Hypothalamus (tissue), 51 donors: ENCODE data around the gene KLHL26.

Experiments
- DNase-seq, 51 donors: peaks; one replicate each; lab custom pipeline; 2025; lab: John Stamatoyannopoulos, UW

KLHL26 gene

DNA sequence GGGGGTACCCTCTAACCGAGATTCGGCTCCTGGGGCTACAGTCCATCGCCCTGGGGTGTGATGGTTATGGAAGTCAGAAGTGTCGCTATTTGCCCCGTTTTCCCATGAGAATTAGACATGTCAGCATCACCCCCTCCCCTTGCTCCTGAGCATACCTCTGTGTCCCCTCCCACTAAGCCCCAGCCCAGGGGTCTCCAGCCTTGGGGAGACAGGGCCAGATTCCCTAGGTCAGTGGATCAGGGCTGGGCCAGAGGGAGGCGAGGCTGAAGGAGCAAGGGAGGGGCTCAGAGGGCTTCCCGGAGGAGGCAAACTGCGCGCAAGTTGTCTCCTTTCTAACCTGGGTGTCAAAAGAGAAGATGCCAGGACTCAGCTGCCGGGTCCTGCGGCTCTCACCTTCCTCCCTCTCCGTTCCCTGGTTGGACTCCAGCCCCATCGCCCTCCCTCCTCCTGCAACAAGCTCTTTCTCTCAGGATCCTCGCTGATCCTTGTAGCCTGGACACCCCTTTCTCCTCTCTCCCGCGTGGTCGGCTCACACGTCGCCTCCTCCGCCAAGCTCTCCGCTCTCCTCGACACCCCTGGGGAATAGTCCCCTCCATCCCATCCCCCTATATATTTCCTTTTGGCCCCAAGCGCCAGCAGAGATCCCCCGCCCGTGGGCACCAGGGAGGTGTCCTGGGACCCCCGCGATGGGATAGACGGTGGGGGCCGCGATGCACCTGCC is 24.6 kb upstream of the KLHL26 start:
- peak in 2 of 51 donors; percentile 50 to 51 for DNase-seq

DNA sequence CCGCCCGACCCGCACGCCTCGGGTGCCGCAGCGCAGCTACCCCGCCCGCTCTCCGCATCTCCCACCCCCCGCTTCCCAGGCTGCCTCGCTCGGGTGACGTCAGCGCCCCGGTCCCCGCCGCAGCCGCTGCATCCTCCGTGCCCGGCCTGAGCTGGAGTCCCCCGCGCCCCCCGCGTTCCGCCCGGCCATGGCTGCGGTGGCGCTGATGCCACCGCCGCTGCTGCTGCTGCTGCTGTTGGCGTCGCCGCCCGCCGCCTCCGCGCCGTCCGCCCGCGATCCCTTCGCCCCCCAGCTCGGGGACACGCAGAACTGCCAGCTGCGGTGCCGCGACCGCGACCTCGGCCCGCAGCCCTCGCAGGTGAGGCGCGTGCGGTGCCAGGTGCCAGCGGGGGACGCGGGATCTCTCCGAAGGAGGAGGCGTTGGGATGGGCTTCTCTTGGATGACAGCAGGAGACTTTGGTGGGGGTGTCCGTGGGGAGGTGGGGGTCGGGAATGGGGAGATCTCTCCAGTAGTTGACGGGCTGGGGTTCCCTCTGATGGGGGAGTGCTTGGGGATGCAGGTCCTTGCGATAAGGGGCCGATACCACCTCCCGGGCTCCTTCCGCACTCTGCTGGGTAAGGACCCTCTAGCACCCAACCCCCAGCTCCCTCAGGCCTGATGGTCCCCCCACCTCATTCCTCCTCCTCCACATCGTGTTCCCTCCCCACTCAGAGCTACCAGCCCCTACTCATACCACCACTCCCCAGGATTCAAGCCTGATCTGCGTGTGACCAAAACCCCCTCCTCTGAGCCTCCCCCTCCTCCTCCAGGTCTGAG is 23.8 kb upstream of the KLHL26 start, which contains the start of gene TMEM59L:
TSS of gene TMEM59L (plus strand) at position 99 of the 817 bp plus-strand sequence. CDS start at position 188, 89 bp downstream.
- peak in 42 of 51 donors; percentile 8 to 77 (median 43) for DNase-seq

DNA sequence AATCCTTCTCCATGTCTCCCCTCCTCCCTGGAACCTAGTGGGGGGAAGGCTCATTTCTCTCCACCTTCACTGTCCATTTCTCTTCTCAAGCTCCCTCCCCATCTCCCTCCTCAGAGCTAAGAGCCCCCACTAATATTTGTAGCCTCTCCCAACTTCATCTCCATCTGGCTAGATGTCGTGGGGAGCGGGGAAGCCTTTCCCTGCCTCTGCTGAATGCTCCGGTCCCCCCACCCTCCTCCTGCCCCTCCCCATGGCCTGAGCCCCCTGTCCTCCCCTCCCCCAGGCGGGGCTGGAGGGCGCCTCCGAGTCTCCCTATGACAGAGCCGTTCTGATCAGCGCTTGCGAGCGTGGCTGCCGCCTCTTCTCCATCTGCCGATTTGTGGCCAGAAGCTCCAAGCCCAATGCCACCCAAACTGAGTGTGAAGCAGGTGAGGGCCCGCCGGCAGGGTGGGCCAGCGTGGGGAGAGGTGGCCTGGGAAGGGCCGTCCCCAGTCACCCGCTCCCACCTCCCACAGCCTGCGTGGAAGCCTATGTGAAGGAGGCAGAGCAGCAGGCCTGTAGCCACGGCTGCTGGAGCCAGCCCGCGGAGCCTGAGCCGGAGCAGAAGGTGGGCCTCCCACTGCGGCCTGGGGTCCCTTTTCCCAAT is 23.1 kb upstream of the KLHL26 start:
- DNase-seq = peak in 4 of 51 donors; percentile 5 to 36 (median 21)

DNA sequence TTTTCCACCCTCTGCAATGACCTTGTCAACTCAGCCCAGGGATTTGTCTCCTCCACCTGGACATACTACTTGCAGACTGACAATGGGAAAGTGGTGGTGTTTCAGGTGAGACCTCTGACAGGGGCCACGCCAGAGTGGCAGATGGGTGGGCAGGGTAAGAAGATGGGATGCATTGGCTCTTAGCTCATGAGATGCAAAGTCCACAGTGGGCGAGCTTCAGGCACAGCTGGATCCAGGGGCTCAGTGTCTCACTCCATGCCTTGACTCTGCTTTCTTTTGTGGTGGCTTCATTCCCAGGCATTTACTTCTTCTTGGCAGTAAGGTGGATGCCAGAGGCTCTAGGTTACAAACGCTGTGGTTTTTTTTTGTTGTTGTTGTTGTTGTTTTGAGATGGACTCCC is 20.8 kb upstream of the KLHL26 start:
- no peak for DNase-seq

DNA sequence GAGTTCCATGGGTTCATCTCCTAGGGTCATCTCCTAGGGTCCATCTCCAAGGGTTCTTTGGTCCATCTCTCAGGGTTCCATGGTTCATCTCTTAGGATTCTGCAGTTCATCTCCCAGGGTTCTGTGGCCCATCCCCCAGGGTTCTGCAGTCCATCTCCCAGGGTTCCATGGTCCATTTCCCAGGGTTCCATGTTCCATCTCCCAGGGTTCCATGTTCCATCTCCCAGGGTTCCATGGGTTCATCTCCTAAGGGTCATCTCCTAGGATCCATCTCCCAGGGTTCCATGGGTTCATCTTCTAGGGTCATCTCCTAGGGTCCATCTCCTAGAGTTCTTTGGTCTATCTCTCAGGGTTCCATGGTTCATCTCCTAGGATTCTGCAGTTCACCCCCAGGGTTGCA is 19.3 kb upstream of the KLHL26 start:
- DNase-seq = no peak

DNA sequence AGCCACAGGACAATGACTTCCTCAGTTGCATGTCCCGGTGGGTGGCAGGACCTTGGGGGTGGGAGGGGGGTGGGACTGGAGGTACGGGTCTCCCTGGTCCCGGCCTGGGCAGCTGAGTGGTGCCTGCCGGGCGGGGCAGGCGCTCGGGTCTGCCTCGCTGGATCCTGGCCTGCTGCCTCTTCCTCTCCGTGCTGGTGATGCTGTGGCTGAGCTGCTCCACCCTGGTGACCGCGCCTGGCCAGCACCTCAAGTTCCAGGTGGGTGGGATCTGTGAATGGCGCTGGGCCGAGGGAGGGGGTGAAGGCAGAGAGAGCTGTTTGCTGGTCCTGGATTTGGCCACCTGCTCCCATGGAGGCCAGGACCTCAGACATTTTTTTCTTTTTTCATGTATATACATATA is 18.6 kb upstream of the KLHL26 start:
- DNase-seq = no peak

DNA sequence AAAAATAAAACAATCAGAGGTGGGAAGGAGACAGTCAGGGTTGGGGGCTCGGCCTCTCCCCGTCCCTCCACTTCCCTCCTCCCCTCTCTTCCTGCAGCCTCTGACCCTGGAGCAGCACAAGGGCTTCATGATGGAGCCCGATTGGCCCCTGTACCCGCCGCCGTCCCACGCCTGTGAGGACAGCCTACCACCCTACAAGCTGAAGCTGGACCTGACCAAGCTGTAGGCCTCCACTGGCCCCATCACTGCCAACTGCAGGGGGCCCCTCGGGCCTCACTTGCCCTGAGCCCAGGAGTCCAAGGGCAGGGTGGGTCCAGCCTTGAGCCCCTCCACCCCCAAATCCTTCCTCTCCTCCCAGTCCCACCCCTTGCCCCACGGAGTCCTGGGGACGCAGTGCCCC is 16.5 kb upstream of the KLHL26 start:
- DNase-seq = no peak

DNA sequence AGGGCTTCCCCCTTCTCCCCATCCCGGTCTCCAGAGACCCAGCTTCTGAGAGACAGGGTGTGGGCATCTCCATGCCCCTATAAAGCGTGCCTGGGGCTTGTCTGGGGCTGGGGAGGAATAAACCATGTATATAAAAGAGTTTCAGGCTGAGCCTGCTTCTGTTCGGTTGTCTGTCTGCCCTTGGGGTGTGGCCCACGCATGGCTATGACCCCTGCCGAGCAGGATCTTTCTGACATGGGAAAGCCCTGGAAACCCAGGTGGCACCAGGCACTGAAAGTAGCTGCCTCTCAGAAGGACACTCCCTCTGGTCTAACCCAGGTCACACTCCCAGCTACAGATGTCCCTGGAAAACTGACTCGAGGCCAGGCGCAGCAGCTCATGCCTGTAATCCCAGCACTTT is 15.9 kb upstream of the KLHL26 start:
- no peak for DNase-seq

DNA sequence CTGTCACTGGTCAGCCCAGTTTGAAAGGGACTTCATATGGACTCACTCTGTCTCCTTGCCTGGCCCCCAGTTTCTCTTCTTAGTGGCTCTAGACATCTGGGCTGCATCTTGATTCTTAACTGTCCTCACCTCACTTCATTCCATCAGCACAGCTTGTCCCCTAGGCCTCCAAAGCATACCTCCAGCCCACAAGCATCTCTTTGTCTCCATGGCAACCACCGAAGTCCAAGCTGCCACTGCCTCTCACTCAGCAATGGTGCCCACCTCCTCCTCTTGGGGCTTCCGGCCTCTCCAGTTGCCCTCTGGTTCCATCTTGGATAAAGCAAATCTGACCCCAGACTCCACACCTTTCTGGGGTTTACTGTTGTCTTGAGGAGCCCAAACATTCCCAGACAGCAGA is 9.9 kb upstream of the KLHL26 start:
- DNase-seq = peak in 6 of 51 donors; percentile 9 to 39 (median 20)

DNA sequence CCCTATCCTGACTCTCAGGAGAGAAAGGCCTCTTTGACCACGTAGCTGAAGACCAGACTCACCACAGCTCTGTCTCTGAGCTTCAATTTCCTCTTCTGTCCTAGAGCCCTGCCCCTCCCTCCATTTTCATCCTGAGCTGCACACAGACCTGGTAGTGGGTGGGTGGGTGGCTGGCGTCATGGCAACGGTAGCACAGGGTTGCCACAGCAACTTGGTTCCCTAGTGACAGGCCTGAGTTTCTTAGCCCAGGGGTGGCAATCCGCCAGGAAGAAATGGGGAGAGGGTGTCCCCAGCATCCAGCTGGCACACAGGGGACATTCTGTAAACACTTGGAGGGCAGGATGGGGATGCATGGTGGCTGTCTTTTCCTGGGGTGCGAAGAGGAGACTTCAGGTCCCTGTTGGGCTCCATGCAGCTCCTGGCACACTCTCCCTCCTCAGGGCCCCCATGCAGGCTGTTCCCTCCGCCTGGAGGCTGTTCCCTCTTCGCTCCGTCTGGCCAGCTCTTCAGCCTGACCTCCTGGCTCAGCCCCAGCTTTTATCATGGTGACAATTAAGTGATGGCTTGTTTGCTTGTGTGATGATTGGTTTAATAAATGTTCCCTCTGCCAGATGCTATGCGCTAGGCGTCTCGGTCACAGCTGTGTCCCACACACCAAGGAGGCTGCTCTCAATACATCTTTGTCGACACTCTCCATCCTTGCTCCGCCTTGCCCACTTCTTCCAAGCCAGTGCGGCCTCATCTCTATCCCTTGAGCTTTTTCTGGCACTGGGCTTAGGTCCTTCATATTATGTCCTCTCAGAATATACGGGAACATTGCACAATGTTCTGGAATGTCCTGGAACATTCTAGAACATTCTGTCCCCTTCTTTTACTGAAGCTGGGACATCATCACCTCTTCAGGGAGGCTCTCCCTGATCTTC is 7.4 kb upstream of the KLHL26 start:
- DNase-seq = peak in 18 of 51 donors; percentile 7 to 79 (median 36)

DNA sequence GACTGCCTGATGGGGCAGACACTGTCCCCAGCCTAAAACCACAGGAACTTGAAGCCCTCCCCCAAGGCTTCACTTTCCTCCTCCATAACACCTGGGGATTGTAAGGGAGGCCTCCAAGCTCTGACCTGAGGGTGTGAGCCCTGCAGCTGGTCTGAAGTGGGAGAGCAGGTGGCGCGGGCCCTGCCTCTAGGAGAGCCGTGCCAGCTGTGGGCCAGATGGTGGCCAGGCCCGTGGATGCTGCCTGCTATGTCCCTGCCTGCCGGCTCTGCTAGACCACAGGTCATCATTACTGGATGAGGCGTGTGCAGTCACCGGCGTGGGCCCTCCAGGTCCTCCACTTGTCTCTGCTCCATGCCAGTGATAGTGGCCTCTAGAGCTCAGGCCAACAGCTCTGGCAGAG is 3.5 kb upstream of the KLHL26 start:
- DNase-seq = no peak

DNA sequence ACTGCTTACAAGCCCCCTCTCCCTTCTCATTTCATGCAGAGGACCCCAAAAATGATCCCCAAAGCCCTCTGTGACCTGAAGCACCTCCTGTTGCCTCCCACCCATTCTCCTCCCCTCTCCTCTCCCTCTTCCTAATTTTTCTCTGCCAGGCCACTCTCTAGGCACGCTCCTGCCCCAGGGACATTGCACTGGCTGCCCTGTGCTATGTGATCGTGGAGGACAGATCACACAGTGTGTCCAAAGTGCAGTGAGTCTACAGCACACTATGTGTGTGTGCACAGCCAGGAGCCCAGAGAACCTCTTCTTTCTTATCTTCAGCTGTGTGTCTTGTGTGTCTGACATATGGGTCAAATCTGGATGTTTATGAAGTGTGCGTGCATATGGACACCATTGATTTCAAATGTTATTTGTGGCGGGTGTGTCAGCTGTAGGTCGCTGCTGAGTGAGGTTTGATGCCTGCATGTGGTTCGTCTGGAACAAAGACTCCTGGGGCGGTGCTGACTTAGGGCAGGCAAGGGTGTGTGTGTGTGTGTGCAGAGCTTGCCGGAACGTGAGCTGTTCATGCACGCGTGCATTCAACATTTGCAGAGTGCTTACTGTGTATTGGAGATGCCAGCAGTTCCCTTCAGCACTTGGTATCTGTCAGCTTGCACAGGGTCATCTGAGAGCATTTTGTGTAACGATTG is 2.1 kb upstream of the KLHL26 start:
- peak in 1 of 51 donors; percentile 13 for DNase-seq

DNA sequence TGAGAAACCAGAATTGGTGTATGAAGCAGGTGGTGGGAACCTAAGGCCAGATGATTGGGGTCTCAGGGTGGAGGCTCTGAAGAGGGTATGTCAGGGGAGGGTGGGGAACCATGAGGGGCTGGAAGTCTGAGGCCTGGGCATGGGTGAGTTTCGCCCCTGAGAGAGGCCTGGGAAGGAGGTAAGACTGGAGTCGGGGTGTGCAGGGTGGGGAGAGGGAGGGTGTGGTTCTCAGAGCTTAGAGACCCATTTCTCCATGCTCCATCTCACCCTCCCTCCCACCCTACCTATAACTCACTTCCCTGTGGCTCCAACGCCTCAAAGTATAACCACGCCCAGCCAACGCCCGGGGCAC is 1.0 kb upstream of the KLHL26 start:
- DNase-seq = no peak

DNA sequence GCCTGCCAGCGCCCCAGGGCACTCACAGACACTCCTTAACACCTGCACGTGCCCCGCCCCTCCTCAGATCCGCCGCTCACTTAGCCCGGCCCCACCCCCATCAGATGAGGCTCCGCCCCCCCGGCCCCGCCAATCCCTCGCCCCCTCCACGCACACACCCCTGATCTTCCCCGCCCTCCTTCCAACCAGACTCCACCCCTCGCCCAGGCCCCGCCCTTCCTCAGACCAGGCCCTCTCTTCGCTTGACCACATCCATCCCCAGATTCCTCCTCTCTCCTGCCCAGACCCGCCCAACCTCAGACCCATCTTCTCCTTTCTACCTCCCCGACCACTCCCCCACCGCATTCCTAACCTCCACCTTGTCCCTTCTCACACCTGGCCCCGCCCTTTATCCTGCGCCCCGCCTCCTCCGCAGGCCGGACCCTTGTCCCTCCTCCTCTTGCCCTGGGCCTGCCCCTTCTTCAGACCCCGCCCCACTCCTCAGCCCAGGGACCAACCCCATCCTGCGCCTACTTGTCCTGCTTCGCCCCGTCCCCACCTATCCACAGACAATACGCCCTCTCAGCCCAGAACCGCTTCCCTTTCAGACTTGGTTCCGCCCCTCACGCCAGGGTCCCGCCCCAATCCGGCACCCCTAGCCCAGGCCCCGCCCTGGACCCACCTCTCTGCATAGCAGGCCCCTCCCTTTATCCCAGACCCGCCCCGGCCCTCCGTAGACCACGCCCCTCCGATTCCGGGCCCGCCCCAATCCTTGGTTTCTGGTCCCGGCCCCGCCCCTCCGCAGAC is 452 bp upstream of the KLHL26 start:
- peak; percentile 59 to 99 (median 95) for DNase-seq

DNA sequence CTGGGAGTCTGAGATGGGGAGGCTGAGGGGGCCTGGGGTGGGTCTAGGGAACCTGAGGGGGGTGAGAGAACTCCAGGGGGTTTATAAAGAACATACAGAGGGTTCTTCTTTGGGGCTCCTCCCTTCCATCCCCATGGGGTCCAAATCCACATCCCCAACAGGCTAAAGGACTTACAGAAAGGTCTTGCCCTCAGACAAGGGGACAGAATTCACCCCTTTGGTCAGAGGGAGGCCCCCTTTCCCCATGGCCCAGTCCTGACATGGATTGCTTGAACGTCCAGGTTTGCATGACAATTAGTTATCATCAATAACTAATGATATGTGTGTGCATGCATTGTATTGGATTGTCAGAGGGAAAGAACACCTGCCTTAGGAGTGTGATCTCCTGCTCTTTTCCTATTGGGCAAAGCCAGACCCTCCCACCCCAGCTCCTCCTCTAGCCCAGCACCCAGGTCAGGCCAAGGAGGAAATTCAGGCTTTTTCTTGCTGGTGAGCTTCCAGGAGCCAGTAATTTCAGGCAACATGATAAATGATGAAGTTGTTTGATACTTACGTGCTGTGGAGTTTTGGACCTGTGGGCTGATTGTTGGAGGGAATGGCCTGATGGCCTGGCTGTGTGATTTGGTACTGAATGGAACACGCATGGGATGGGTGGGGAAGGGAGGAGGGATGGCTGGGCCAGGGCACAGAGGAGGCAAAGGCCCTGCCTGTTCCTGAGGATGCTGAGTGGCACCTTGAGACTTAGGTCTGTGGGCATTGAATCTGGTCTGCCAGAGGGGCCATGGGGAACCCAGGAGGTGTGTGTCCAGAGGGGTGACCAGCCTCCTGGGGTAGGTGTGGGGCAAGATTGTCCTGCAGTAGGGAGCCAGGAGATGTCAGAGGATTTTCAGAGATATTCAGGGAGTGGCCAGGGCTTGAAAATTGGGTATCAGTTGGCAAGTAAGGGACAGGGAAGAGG is 1.1 kb downstream of the KLHL26 start:
- peak in 6 of 51 donors; percentile 6 to 28 (median 22) for DNase-seq

DNA sequence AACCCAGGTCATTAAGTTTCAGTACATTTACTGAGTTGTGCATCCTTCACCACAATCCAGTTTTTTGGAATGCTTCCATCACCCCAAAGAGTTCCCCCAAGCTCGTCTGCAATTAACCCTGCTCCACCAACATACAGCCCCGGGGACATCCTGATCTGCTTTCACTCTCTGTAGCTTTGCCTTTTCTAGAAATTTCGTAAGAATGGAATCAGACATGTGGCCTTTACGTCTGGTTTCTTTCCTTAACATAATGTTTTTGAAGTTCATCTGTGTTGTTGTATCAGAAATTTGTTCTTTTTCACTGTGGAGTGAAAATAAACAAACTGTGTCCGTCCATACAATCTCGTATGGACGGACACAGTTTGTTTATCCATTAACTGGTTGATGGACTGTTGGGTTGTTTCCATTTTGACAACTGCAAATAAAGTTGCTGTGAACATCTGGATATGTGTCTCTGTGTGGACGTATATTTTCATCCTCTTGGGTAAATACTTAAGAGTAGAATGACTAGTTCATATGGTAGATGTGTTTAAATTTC is 2.9 kb downstream of the KLHL26 start:
- no peak for DNase-seq
